Skin epidermis (tissue), 12 donors: Measurements from ENCODE around the gene FREM3.
"Not testable (repeated sequence)": the region's sequence is repeated elsewhere in the genome, so short reads cannot be mapped to it uniquely, and the experiment has no call there.

ENCODE experiments used
- H3K27ac ChIP-seq, 21 experiments: fragments of 200-600 bp; sonication (generic) in 11 of 21; one replicate each; pipeline ENCODE4 v1.5.0; 2020; ENCODE audit warnings: mild to moderate bottlenecking in 3 of 21, inconsistent platforms in 2 of 21, moderate library complexity in 2 of 21
- H3K4me3 ChIP-seq, 7 experiments: fragments of 200-600 bp; sonication (generic) in 2 of 7; one replicate each; pipeline ENCODE4 v1.5.0; 2020; ENCODE audit warnings: inconsistent platforms in 2 of 7, mild to moderate bottlenecking in 2 of 7, moderate library complexity in 1 of 7

The FREM3 gene

GRCh38 chr4:143597276-143597675, 103.2 kb downstream of the FREM3 start:
- H3K4me3 ChIP-seq = no peak overlapping the region
- no peak overlapping the region for H3K27ac ChIP-seq

DNA sequence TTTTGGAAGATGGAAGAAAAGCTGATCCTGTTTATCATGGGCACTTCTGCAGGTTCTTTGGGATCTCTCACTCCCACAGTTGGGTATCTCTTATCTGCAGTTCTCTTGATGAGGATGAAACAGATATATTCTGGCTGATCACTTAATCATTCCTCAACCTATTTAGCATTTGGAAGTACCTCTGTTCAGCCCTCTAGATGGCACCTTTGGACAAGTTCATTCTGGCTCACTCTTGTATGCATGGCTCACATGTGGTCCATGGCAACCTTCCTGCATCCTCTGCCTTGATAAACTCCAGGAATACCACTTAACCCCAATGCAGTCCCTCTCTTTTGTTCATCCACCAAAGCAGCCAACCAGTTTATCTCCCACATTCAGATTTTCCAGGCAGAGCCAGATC, 112.8 kb downstream of the FREM3 start:
- Histone ChIP-seq H3K27ac (no peak overlapping the region), H3K4me3 (no peak overlapping the region)

GRCh38 chr4:143586080-143586479, 114.4 kb downstream of the FREM3 start:
- H3K4me3 ChIP-seq = no peak overlapping the region
- no peak overlapping the region for H3K27ac ChIP-seq

DNA sequence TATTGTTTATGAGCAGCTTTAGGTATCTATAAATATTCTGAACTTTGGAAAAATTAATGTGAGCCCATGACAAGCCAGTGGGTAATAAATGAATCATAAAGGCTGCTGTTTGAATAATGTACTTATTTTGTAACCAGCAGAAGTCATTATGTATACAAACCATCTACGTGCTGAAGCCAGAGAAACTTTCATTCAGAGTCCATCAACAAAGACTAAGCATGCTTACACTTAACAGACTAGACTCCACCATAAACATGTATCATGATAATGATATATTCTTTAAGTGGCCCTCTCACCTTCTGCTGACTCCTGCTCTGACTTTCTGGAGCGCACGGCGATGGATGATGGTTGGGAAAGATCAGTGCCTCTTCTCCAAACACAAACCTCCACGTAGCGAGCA, 114.9 kb downstream of the FREM3 start:
- Histone ChIP-seq H3K27ac (no peak overlapping the region), H3K4me3 (no peak overlapping the region)

GRCh38 chr4:143581331-143581946, 119.0 kb downstream of the FREM3 start:
- Histone ChIP-seq H3K4me3 (no peak overlapping the region), H3K27ac (no peak overlapping the region)

DNA sequence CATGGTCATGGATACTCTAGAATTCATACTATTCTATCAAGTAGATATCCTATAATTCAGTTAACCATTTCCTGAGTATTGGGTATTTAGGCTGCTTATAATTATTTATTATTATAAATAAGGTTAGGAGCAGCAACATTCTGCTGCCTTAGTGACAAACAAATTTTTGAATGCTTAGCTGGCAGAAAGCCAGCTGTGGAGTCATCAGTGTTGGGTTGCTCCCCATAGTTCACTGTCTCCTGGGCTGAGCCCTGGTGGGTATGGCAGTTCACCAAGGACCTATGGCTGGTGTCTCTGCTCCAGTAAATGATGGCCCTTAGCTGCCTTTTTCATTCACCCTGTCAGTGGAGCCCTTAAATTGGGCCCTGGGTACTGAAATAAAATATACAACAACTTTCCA, 125.1 kb downstream of the FREM3 start:
- no peak overlapping the region for H3K27ac ChIP-seq
- H3K4me3 ChIP-seq = no peak overlapping the region

DNA sequence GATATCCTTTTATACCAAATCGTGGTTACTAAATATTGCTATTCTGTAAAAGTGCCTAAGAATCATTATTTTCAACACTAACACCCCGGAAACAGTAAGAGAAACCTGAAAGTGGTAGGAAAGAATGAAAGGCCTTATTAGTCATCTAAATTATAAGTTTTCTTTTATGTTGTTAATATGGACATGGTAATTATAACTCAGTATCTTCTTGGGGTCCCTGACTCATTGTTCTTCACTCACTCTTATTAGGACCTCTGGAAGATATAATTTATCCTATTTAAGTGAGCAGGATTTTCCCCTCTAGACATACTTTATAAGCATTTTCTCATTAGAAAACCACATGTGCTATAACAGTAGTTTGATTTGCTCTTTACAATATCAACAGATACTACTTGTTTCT, 136.0 kb downstream of the FREM3 start:
- no peak overlapping the region for H3K4me3 ChIP-seq
- no peak overlapping the region for H3K27ac ChIP-seq

GRCh38 chr4:143559757-143560147, 140.7 kb downstream of the FREM3 start:
- peak overlapping the region; percentile 33 to 63 (median 53) for H3K4me3 ChIP-seq
- peak overlapping the region in 15 of 21 experiments; percentile 0 to 77 (median 48) for H3K27ac ChIP-seq

DNA sequence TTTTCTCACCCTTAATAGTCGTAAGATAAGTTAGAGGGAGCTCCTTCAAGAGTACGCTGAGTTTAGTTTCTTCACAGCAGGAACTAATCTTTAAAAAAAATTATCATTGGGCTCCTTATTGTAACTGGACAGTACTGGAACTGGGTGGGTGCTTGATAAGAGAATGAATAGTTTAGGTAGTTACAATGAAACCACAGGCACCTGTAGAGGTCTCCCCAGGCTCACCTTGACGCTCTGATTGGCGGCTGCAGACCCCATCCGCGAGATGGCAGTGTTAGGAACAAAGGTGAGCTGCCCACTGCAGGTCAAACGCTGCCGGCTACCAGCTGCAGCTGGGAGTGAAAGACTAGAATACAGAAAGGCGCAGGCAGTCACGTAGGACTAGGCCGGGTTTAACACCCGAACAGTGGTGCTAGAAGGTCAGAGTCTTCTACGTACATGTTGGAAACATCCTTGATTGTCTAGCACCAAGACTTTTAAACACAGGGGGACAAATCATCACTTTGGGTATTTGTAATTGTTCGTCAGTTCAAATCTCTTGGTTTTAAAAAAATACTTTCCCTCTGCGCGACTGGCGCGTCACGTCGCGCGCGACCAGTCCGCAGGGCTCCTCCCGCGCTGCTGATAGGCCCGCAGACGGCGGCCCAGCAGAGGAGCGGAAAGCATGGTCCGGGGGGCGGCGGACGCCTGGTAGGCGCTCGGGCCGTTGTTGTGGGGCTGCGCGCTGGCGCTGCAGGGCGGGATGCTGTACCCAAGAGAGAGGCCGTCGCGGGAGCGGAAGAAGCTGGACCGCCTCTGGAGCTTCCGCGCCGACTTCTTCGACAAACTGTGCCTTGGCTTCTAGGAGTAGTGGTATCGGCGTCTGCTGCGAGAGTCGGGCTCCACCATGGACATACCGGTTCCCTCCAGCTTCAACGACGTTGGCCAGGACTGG, 141.4 kb downstream of the FREM3 start:
- Histone ChIP-seq H3K4me3 (peak overlapping the region; percentile 33 to 63 (median 53)), H3K27ac (peak overlapping the region in 18 of 21 experiments; percentile 0 to 77 (median 53))

- no peak overlapping the region for H3K4me3 ChIP-seq
- no peak overlapping the region for H3K27ac ChIP-seq
Measured at GRCh38 chr4:143558286-143558685, 142.2 kb downstream of the FREM3 start.

DNA sequence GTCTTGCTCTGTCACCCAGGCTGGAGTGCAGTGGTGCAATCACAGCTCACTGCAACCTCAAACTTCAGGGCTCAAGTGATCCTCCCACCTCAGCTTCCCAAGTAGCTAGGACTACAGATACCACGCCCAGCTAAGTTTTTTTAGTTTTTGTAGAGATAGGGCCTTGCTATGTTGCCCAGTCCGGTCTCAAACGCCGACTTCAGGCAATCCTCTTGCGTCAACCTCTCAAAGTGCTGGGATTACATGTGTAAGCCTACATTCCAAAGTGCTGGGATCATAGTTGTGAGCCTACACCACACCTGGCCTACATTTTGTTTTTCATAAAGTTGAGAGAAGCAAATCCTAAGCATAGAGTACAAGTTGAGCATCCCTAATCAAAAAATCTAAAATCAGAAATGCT, 144.8 kb downstream of the FREM3 start:
- H3K27ac ChIP-seq = no peak overlapping the region
- no peak overlapping the region for H3K4me3 ChIP-seq

DNA sequence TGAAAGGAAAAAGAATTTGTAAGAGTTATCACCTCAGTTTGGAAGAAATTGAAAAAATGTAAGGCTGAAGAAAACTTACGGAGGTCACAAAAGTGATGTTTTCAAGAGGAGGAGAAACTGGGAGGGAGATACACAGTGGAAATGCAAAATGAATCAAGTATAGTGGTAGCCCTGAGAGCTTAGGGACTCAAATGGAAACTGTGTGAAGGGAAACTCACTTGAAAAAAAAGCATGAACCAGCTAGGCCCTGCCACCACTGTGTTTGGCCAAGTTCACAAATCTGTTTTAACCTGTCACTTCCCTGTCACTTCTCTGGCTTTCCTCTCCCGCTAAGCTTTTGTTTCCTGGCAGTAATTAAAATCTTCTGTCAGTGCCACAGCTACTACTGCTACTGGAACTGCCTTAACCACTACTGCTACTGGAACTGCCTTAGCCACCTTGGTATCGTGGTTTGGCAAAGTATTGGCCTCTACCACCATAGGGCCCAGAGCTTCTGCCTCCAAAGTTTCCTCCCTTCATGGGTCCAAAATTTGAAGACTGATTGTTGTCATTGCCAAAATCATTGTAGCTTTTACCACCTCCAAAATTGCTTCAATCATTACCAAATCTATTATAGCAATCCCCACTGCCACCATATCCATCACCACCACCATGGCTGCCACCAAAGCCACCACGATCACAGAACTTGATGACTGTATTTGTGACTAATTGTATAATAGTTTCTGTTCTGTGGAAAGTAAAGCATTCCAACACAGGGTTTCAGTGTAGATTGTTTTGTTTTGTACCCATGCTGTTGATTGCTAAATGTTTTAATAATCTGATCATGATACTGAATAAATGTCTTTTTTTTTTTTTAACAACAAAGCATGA, 145.5 kb downstream of the FREM3 start:
- H3K27ac ChIP-seq = no peak overlapping the region
- H3K4me3 ChIP-seq = no peak overlapping the region

DNA sequence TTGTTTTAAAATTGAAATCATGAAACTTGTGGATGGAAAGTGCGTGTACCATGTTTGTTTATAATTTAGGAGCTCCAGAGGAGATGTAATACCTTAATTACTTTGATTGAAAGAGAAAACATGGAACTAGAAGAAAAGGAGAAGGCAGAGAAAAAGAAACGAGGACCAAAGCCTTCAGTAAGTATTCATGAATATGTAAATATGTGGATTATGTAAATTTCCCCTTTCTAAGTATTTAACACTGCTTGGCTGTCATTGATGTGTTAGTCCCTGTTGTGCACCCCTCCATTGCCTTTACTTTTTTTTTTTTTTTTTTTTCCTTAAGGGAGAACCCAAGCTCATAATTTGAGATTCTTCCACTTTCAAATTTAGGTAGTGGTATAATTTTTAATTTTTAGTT, 150.5 kb downstream of the FREM3 start:
- H3K4me3 ChIP-seq = no peak overlapping the region
- no peak overlapping the region for H3K27ac ChIP-seq

GRCh38 chr4:143539670-143540023, 160.8 kb downstream of the FREM3 start:
- H3K4me3 ChIP-seq = no peak overlapping the region
- H3K27ac ChIP-seq = no peak overlapping the region

GRCh38 chr4:143538979-143539669, 161.4 kb downstream of the FREM3 start:
- H3K27ac ChIP-seq = no peak overlapping the region
- H3K4me3 ChIP-seq = no peak overlapping the region

DNA sequence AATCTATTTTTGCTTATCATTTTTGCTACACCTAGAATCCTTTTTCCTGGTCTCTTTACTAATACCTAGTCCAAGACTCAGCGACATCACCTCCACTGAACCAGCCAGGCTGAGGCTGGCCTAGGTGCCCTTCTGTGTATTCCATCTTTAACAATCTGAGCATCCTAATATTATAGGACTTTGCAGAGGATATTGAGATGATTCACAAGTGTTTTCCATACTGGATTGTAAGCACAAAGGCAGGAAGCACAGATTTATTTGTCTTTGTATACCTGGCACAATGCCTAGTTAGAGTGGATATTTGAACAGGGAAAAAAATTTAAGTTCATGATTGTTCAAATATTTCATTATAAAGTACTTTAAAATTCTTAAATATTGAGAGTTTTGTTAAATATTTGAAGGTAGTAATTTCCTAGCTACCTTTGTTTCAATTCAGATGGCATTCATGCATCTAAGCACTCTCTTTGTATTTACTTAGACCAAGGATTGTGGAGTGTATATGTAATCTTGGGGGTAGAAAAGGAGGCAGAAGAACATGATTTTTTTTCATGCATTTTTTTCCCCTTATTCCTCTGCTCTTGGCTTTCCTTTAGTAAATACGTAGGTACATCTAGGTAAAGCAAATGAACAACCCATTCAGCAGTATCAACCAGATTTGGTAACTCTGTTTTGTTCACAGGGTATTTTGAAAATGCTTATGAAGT, 168.5 kb downstream of the FREM3 start:
- Histone ChIP-seq H3K4me3 (no peak overlapping the region), H3K27ac (no peak overlapping the region)

DNA sequence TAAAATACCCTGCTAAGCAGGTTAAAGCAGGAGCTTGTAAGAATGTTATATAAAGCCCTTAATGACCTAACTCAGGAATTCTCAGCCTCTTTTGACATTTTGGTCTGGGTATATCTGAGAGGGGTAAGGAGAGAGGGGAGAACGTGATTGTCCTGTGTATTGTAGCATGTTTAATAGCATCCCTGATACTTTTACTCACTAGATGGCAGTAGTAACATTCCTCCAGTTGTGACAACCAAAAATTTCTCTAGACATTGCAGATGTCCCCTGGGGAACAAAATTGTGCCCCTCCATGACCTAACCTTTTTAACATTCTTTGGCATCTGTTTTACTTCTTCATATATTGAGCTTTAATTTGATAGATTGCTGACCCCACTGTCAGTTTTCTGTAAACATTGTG, 169.1 kb downstream of the FREM3 start:
- Histone ChIP-seq H3K4me3 (no peak overlapping the region), H3K27ac (no peak overlapping the region)

GRCh38 chr4:143528046-143528445, 172.4 kb downstream of the FREM3 start:
- H3K27ac ChIP-seq, H3K4me3 ChIP-seq: not testable (repeated sequence)
